DMS 273 (cell line): ENCODE measurements around the gene B3GNT2.
A peak's percentile ranks its signal among the peaks of the same experiment; 100 is the strongest.
"Not testable (repeated sequence)": the region's sequence is repeated elsewhere in the genome, so short reads cannot be mapped to it uniquely, and the experiment has no call there.

ENCODE experiments used
- DNase-seq: peaks from one replicate; lab custom pipeline; 2025; ENCODE audit not compliant: unreplicated experiment; lab: John Stamatoyannopoulos, UW

B3GNT2 gene

GRCh38 chr2:62185475-62186155 lies 10.3 kb upstream of the B3GNT2 start:
- DNase-seq = no peak

GRCh38 chr2:62186156-62186905 lies 9.6 kb upstream of the B3GNT2 start:
- DNase-seq = no peak

GRCh38 chr2:62187246-62187645 lies 8.7 kb upstream of the B3GNT2 start:
- DNase-seq = no peak

- no peak for DNase-seq
These were observed 7.5 kb upstream of the B3GNT2 start for GRCh38 chr2:62188416-62188815.

GRCh38 chr2:62189196-62189595 lies 6.7 kb upstream of the B3GNT2 start:
- DNase-seq = no peak

GRCh38 chr2:62192811-62193210 lies 3.1 kb upstream of the B3GNT2 start:
- DNase-seq = no peak

- no peak for DNase-seq
These were observed 1.1 kb upstream of the B3GNT2 start for GRCh38 chr2:62194558-62195420.

- peak; percentile 85 for DNase-seq
These were observed 475 bp downstream of the B3GNT2 start for GRCh38 chr2:62196278-62196901.

GRCh38 chr2:62197011-62197924 lies 1.4 kb downstream of the B3GNT2 start:
- peak; percentile 59 for DNase-seq

- no peak for DNase-seq
These were observed 2.2 kb downstream of the B3GNT2 start for GRCh38 chr2:62197925-62198633.

GRCh38 chr2:62198854-62199253 lies 2.9 kb downstream of the B3GNT2 start:
- DNase-seq = not testable (repeated sequence)

GRCh38 chr2:62199392-62200125 lies 3.6 kb downstream of the B3GNT2 start:
- DNase-seq = peak; percentile 12

- no peak for DNase-seq
These were observed 4.5 kb downstream of the B3GNT2 start for GRCh38 chr2:62200291-62200841.

- no peak for DNase-seq
These were observed 5.0 kb downstream of the B3GNT2 start for GRCh38 chr2:62200868-62201267.

- DNase-seq = peak; percentile 70
These were observed 5.4 kb downstream of the B3GNT2 start for GRCh38 chr2:62201307-62201706.

- DNase-seq = no peak
These were observed 6.3 kb downstream of the B3GNT2 start for GRCh38 chr2:62202019-62202722.

GRCh38 chr2:62202729-62203128 lies 6.8 kb downstream of the B3GNT2 start:
- no peak for DNase-seq

GRCh38 chr2:62203459-62203858 lies 7.5 kb downstream of the B3GNT2 start:
- DNase-seq = no peak
